Subcutaneous adipose tissue (tissue), 4 donors: Measurements from ENCODE around the gene MPP4. TPM values are rescaled to one million over a fixed set of nuclear protein-coding genes. Genes with fewer than 3 reads are reported as not detected.

Source experiments
- CTCF ChIP-seq: fragments of 450-650 bp; IDR thresholded peaks from one replicate; pipeline ENCODE4 v1.5.1; 2016; ENCODE audit warnings: low read depth, mild to moderate bottlenecking, control low read depth, antibody characterized with exemption, moderate library complexity
- total RNA-seq, 4 donors: library from RNA; depleted of rRNA; stranded (reverse); fragments of >200 nt; gene quantifications; one replicate each; pipeline ENCODE4 v1.1.0, GENCODE V29; 2016

MPP4 gene
- total RNA-seq, 4 donors from 2014 or later = 0.22 to 0.85 TPM; not detected in 2

DNA sequence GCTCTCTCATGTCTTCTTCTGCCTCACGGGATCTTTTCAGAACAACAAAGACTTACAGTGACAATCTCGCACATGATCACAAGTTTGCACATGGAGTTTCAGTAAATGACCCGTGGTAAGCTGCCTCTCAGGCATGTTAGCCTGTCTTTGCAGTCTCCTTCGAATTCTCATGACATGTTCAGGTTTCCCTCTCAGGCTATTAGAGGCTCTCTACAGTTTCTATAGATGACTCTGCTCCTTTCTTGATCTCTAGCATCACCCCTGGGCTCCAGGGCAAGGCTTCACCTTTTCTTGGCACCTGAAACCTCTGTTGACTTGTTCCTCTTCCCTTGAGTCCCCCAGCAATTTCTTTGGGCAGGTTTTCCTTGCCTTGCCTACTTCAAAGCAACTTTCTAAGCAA is 23.0 kb downstream of the MPP4 start:
- TF ChIP-seq CTCF = no peak

GRCh38 chr2:201674794-201675193 is 23.6 kb downstream of the MPP4 start:
- no peak for TF ChIP-seq CTCF

DNA sequence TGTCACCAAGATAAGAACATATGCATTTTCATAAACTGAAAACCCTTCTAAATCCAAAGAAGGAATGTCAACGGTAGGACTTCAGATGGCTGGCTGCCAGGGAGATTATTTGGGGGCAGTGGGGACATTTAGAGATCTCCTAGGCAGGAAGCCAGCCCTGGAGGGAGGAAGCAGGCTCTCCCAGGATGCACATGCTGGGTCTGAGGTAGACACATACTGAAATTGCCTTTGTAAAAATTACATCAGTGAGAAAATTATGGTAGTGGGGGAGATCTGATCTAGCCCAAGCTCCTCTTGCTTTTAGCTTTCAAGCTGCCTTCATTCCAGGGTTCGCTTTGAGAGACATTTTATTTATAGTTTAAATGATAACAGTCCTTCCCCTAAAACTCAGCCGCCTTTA is 24.1 kb downstream of the MPP4 start:
- TF ChIP-seq CTCF = no peak

GRCh38 chr2:201673546-201673945 is 24.9 kb downstream of the MPP4 start:
- no peak for TF ChIP-seq CTCF

- TF ChIP-seq CTCF = no peak
Measured at GRCh38 chr2:201669865-201670264, 28.6 kb downstream of the MPP4 start.

GRCh38 chr2:201668402-201668910 is 30.0 kb downstream of the MPP4 start:
- TF ChIP-seq CTCF = no peak

DNA sequence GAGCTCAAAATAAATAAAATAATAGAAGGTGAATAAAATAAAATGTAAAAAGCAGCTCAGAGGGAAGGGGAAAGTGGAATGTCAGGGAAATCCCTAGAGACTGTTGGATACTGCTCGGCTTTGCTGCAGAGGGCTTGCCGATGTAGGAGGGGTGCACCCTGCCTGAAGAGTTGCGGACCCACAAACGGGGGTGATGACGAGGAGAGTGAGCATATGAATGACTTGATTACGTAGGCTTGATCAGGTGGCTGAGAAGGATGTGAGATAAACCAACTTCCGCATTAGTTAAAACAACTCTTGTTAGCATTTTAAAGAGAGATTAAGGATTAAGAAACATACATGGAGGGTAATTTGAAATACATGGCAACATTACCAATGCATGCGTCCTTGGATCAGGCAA is 34.1 kb downstream of the MPP4 start:
- TF ChIP-seq CTCF = no peak
